Left lobe of liver (tissue), 2 donors: ENCODE measurements around the gene NFRKB. TPM values are rescaled to one million over a fixed set of nuclear protein-coding genes. Genes with fewer than 3 reads are reported as not detected.

ENCODE experiments used
- ATAC-seq: fragments of 200-7000 bp; cut with Tn5 transposase; one replicate; pipeline ENCODE4 v1.9.1; 2020; ENCODE audit warnings: mild to moderate bottlenecking, moderate library complexity
- DNase-seq: peaks from one replicate; pipeline ENCODE4 v3.0.0-alpha.2; 2020; ENCODE audit warnings: low spot score
- total RNA-seq: library from RNA; stranded (reverse); gene quantifications from one replicate; pipeline ENCODE4 v1.2.1, GENCODE V29; 2021
- donor health status: DM: no; HTN: no; CAD: no; lungs with moderate emphysema.
- donor health status: DM: no; HTN: yes; CAD: no.

NFRKB gene
- total RNA-seq, result 10.7 TPM

GRCh38 chr11:129895126-129896041, at the start of gene NFRKB:
TSS of gene NFRKB (minus strand) at chr11:129895578. CDS start at chr11:129892849, 2,729 bp downstream.
- DNase-seq (peak; percentile 91), ATAC-seq (peak; percentile 98)

- ATAC-seq, result no peak
- no peak for DNase-seq
Measured at GRCh38 chr11:129944696-129945095, 49.3 kb upstream of the NFRKB start.

GRCh38 chr11:129943036-129943435, 47.7 kb upstream of the NFRKB start:
- no peak for DNase-seq

GRCh38 chr11:129939510-129939909, 44.1 kb upstream of the NFRKB start:
- no peak for DNase-seq
- no peak for ATAC-seq

More at GRCh38 chr11:129943036-129943435, 47.7 kb upstream of the NFRKB start:
- ATAC-seq, result peak; percentile 51

GRCh38 chr11:129938764-129939163, 43.4 kb upstream of the NFRKB start:
- no peak for DNase-seq
- ATAC-seq, result no peak

- ATAC-seq (no peak), DNase-seq (no peak)
Measured at GRCh38 chr11:129937592-129938238, 42.3 kb upstream of the NFRKB start.

GRCh38 chr11:129935723-129936122, 40.3 kb upstream of the NFRKB start:
- ATAC-seq (no peak), DNase-seq (no peak)

- ATAC-seq (no peak), DNase-seq (no peak)
Measured at GRCh38 chr11:129933891-129934290, 38.5 kb upstream of the NFRKB start.

- ATAC-seq, result no peak
- no peak for DNase-seq
Measured at GRCh38 chr11:129933262-129933661, 37.9 kb upstream of the NFRKB start.

- no peak for DNase-seq
- ATAC-seq, result no peak
Measured at GRCh38 chr11:129932381-129933067, 37.1 kb upstream of the NFRKB start.

- ATAC-seq (no peak), DNase-seq (no peak)
Measured at GRCh38 chr11:129930743-129931142, 35.4 kb upstream of the NFRKB start.

GRCh38 chr11:129930296-129930695, 34.9 kb upstream of the NFRKB start:
- no peak for ATAC-seq
- DNase-seq, result no peak

GRCh38 chr11:129929721-129930120, 34.3 kb upstream of the NFRKB start:
- ATAC-seq (no peak), DNase-seq (no peak)

GRCh38 chr11:129928923-129929692, 33.7 kb upstream of the NFRKB start:
- DNase-seq, result no peak
- peak; percentile 68 for ATAC-seq

GRCh38 chr11:129922674-129923073, 27.3 kb upstream of the NFRKB start:
- DNase-seq, result no peak
- no peak for ATAC-seq

- DNase-seq, result no peak
- no peak for ATAC-seq
Measured at GRCh38 chr11:129918361-129918760, 23.0 kb upstream of the NFRKB start.

- no peak for ATAC-seq
- no peak for DNase-seq
Measured at GRCh38 chr11:129917231-129917630, 21.9 kb upstream of the NFRKB start.

GRCh38 chr11:129911298-129911697, 15.9 kb upstream of the NFRKB start:
- DNase-seq (no peak), ATAC-seq (no peak)

- no peak for ATAC-seq
Measured at GRCh38 chr11:129910360-129910759, 15.0 kb upstream of the NFRKB start.

GRCh38 chr11:129905402-129905801, 10.0 kb upstream of the NFRKB start:
- no peak for ATAC-seq

More at GRCh38 chr11:129910360-129910759, 15.0 kb upstream of the NFRKB start:
- no peak for DNase-seq

GRCh38 chr11:129896062-129896461, 684 bp upstream of the NFRKB start:
- ATAC-seq (no peak), DNase-seq (no peak)

More at GRCh38 chr11:129905402-129905801, 10.0 kb upstream of the NFRKB start:
- DNase-seq, result no peak
